Left ventricle myocardium inferior (tissue), 1 donor: ENCODE data around the gene PEX7. TPM values are rescaled to one million over a fixed set of nuclear protein-coding genes. Genes with fewer than 3 reads are reported as not detected.

Experiments
- DNase-seq: peaks from one replicate; pipeline ENCODE4 v3.0.0-alpha.2; 2020
- H3K27ac ChIP-seq: fragments of 200-600 bp; replicated peaks from 2 replicates; pipeline ENCODE4 v1.8.0; 2021
- H3K27me3 ChIP-seq: fragments of 200-600 bp; 2 replicates; pipeline ENCODE4 v1.8.0; 2021; ENCODE audit warnings: low read depth
- H3K36me3 ChIP-seq: fragments of 200-600 bp; 2 replicates; pipeline ENCODE4 v1.8.0; 2021
- H3K4me1 ChIP-seq: fragments of 200-600 bp; 2 replicates; pipeline ENCODE4 v1.8.0; 2021
- H3K4me3 ChIP-seq: fragments of 200-600 bp; 2 replicates; pipeline ENCODE4 v1.8.0; 2021; ENCODE audit warnings: mild to moderate bottlenecking, moderate library complexity
- H3K9me3 ChIP-seq: fragments of 200-600 bp; replicated peaks from 2 replicates; pipeline ENCODE4 v1.8.0; 2021
- intact Hi-C: fragments of 100-400 bp; cut with micrococcal nuclease; formaldehyde crosslinking; loops from one replicate; pipeline ENCODE4 v1.11.0; 2022
- total RNA-seq: library from RNA; stranded (reverse); fragmentation: NEBNext Ultra II Directional; extraction: Animal tissue kit (Norgen Biotek cat#: 25700); gene quantifications from one replicate; pipeline ENCODE4 v1.2.1, GENCODE V29; 2021
- TF ChIP-seq, protein P1 (sequence below): fragments of 200-600 bp; IDR thresholded peaks from 2 replicates; pipeline ENCODE4 v1.8.0; 2021; ENCODE audit warnings: antibody characterized with exemption, mild to moderate bottlenecking, borderline replicate concordance
- donor health status: DM: no; HTN: yes; CAD: no; lungs with severe emphysema.

Gene PEX7
- total RNA-seq, 1 donor from 2014 or later: 14.8 TPM

DNA sequence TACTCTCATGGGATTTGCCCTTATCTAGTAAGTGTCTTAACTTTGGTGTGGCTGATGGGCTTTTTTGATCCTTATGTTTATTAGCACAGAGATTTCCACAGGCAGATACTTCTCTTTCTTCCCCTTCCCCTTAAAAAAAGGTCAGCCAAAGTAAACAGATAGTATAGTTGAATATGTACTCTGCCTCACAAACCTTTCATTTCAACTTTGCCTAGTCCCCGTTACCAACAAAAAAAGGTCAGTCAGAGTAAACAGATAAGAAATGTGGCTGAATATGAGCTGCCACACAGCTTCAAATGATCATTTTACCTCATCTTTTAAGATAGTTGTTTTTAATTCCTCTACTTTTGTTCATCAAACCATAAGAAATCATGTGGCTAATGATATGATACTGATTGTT lies 65.6 kb downstream of the PEX7 start:
- peaks cover 3% of the 10 kb centered on the region for H3K4me1 ChIP-seq
- H3K27ac ChIP-seq: no peak overlapping the region
- H3K9me3 ChIP-seq: no peaks in the 10 kb centered on the region
- H3K4me3 ChIP-seq: no peak overlapping the region
- intact Hi-C loops: no loop called here
- H3K27me3 ChIP-seq: no peaks in the 10 kb centered on the region
- TF ChIP-seq, protein P1, sequence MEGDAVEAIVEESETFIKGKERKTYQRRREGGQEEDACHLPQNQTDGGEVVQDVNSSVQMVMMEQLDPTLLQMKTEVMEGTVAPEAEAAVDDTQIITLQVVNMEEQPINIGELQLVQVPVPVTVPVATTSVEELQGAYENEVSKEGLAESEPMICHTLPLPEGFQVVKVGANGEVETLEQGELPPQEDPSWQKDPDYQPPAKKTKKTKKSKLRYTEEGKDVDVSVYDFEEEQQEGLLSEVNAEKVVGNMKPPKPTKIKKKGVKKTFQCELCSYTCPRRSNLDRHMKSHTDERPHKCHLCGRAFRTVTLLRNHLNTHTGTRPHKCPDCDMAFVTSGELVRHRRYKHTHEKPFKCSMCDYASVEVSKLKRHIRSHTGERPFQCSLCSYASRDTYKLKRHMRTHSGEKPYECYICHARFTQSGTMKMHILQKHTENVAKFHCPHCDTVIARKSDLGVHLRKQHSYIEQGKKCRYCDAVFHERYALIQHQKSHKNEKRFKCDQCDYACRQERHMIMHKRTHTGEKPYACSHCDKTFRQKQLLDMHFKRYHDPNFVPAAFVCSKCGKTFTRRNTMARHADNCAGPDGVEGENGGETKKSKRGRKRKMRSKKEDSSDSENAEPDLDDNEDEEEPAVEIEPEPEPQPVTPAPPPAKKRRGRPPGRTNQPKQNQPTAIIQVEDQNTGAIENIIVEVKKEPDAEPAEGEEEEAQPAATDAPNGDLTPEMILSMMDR: no peak
- DNase-seq: no peak
- H3K36me3 ChIP-seq: no peaks in the 10 kb centered on the region

DNA sequence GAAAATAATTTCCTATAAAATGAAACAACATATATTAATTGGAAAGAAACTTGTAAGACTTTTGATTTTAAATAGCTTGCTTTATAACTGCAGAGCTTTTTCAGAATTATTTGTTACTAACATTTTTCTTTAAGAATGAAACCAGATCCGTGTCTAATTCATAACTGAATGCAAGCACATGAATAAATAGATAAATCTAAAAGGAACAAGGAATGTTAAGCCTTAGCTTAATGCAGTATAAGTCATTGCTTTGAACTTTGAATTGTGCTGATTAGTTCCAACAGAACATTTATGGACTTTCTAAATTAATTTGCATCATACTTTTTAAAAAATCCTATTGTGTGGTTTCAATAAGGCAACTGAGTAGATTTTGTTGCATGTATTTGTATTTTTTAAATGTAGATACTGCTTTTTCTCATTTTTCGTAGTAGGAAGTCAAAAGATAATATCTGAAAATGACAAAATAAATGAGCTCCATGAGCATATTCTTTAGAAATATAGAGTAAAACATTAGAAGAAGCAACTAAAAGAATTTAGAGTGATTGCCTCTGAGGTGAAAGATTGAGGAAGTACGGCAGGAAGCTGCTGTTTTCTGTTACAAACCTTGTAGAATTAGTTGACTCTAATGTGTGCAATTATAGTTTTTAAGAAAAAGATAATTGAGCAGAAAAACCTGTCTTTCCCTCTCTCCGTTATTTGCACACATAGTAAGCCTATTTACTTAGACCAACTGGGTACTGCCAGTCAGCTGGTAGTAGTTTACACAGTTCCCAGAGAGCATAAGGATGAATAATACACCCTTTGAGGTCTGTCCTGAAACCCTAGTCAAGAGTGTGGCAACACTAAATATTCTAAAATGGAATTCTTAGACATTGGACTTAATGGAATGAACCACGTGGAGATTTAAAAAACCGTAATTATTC lies 67.1 kb downstream of the PEX7 start:
- H3K9me3 ChIP-seq: no peaks in the 10 kb centered on the region
- intact Hi-C loops: no loop called here
- no peak overlapping the region for H3K27ac ChIP-seq
- TF ChIP-seq, protein P1: no peak
- peaks cover 3% of the 10 kb centered on the region for H3K4me1 ChIP-seq
- H3K27me3 ChIP-seq: no peaks in the 10 kb centered on the region
- no peak overlapping the region for H3K4me3 ChIP-seq
- DNase-seq: no peak
- no peaks in the 10 kb centered on the region for H3K36me3 ChIP-seq

DNA sequence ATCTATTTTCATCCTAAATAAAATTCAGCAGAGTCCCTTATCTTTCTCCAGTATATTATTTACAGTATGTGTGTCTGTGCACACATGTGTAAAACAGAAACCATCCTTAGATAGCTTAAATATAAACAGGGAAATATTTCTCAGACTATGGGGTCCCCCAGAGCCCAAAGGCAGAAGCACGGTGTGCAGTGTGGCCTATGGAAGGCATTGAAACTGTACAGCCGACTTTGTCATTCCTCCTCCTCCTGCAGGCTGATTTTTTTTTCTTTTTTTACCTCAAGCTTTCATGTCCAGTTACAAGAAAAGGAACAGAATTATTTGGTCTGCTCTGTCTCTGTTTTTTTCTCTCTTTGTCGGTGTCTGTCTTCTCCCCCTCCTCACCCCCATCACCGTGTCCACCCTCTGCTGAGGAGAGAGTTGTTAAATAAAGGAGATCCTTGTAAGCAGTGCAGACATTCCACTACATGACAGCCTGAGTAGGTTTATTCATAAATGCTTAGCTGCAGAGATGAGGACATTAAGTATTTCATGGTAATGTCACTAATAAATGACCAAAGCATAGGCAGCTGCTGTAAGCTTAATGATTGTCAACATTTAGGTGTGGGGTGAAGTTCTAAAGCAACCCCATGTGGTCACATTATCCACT lies 67.9 kb downstream of the PEX7 start:
- Histone ChIP-seq H3K4me3 (no peak overlapping the region), H3K27ac (no peak overlapping the region), H3K27me3 (no peaks in the 10 kb centered on the region), H3K4me1 (peaks cover 3% of the 10 kb centered on the region), H3K9me3 (no peaks in the 10 kb centered on the region), H3K36me3 (no peaks in the 10 kb centered on the region)
- intact Hi-C loops: no loop called here
- DNase-seq: no peak
- TF ChIP-seq, protein P1: no peak

DNA sequence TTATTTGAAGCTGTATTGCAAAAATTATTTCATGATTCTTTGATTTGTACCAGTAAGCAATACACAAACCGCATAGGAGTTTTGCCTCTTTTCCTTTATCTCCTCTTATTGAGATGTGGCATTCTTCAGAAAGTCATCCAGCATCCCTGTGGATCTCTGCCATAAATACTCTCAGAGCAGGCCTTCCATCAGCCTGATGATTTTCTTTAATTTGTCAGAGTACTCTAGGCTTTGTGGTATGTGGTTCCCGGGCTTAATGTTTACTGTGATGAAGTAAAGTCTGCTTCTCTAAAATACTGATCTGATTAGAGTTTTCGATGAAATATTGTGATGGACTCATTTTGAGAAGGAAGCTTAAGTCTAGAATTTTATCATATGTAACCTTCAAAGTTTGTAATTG lies 68.6 kb downstream of the PEX7 start:
- Histone ChIP-seq H3K27me3 (no peaks in the 10 kb centered on the region), H3K4me1 (peaks cover 8% of the 10 kb centered on the region), H3K9me3 (no peaks in the 10 kb centered on the region), H3K27ac (no peak overlapping the region), H3K4me3 (no peak overlapping the region), H3K36me3 (no peaks in the 10 kb centered on the region)
- TF ChIP-seq, protein P1: no peak
- no peak for DNase-seq
- intact Hi-C loops: no loop called here

DNA sequence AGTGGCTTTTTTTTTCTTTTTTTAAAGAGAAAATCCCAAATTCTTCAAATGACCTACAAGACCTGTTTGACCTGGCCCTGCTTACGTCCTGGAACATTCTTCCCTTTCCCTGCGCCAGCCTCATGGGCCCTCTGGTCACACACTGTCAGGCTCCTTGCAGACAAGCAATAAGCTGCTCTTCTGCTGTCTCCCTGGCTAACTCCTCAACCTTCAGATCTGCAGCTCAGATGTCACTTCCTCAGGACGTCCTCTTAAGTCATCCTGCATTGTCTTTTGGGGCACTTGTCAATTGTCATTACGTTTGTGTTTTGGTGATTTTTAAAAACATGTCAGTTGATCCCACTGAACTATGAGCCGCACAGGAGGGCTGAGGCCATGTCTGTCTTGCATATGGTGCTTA lies 70.8 kb downstream of the PEX7 start:
- intact Hi-C loops: no loop called here
- Histone ChIP-seq H3K9me3 (no peaks in the 10 kb centered on the region), H3K4me1 (peaks cover 12% of the 10 kb centered on the region), H3K27me3 (no peaks in the 10 kb centered on the region), H3K27ac (no peak overlapping the region), H3K36me3 (peaks cover 3% of the 10 kb centered on the region), H3K4me3 (no peak overlapping the region)
- TF ChIP-seq, protein P1: no peak
- no peak for DNase-seq
